H1 (cell line): ENCODE measurements around the gene TTC22. TPM values are rescaled to one million over a fixed set of nuclear protein-coding genes. Genes with fewer than 3 reads are reported as not detected.

Experiments used
- CTCF ChIA-PET: fragments of 300-600 bp; sonication (Branson Sonifier 250); formaldehyde crosslinking; loops from one replicate; lab custom pipeline; 2021; ENCODE audit not compliant: partially characterized antibody; lab: Charles Lee
- POLR2A ChIA-PET: fragments of 300-600 bp; sonication (Branson Sonifier 250); formaldehyde crosslinking; loops from one replicate; lab custom pipeline; 2021; ENCODE audit warnings: inconsistent platforms; ENCODE audit not compliant: partially characterized antibody; lab: Charles Lee
- DNase-seq, 2 experiments: peaks; one replicate each; pipeline versions ENCODE4 v3.0.0 to v3.0.0-alpha.2; 2010 to 2022; ENCODE audit warnings: low spot score in 2 of 2, low read depth in 1 of 2, mixed read lengths in 1 of 2
- FAIRE-seq: peaks from 2 replicates; lab custom pipeline; 2011; peaks lifted over from hg19 to GRCh38; lab: Jason Lieb, UNC
- H2AFZ ChIP-seq: 2 replicates; pipeline ENCODE4 v1.8.1; 2012; ENCODE audit warnings: low read length, inconsistent platforms
- H2AK5ac ChIP-seq: 2 replicates; pipeline ENCODE4 v1.6.1; 2013; ENCODE audit warnings: low read depth, low read length
- H2BK120ac ChIP-seq: replicated peaks from 2 replicates; pipeline ENCODE3; 2013; ENCODE audit warnings: low read depth, low read length, inconsistent platforms
- H2BK12ac ChIP-seq: 2 replicates; pipeline ENCODE4 v1.6.1; 2013; ENCODE audit warnings: low read depth, low read length
- H2BK15ac ChIP-seq: 2 replicates; pipeline ENCODE4 v1.6.1; 2013; ENCODE audit warnings: low read length
- H2BK20ac ChIP-seq: 2 replicates; pipeline ENCODE4 v1.6.1; 2013; ENCODE audit warnings: low read length
- H2BK5ac ChIP-seq: 2 replicates; pipeline ENCODE4 v1.6.1; 2013; ENCODE audit warnings: low read depth, low read length
- H3K14ac ChIP-seq: 2 replicates; pipeline ENCODE4 v1.6.1; 2013; ENCODE audit warnings: inconsistent platforms; ENCODE audit not compliant: insufficient read length
- H3K18ac ChIP-seq: 2 replicates; pipeline ENCODE4 v1.6.1; 2013; ENCODE audit warnings: low read length; ENCODE audit errors: extremely low read depth
- H3K23ac ChIP-seq: 2 replicates; pipeline ENCODE4 v1.6.1; 2013; ENCODE audit warnings: inconsistent platforms; ENCODE audit not compliant: insufficient read length
- H3K23me2 ChIP-seq: 2 replicates; pipeline ENCODE4 v1.6.1; 2013; ENCODE audit warnings: low read depth, low read length
- H3K27ac ChIP-seq: 2 replicates; pipeline ENCODE4 v1.6.1; 2011; ENCODE audit warnings: low read depth, low read length, inconsistent platforms
- H3K27me3 ChIP-seq, 4 experiments: replicated peaks in 1 of 4; 1 replicate in 1 of 4; 2 replicates in 3 of 4; pipeline versions ENCODE4 v1.6.1 to v1.8.1; 2011 to 2013; ENCODE audit warnings: low read length in 3 of 4, mild to moderate bottlenecking in 3 of 4, inconsistent platforms in 2 of 4, mixed read lengths in 2 of 4, moderate library complexity in 1 of 4; ENCODE audit not compliant: control insufficient read depth in 3 of 4, insufficient read depth in 3 of 4; ENCODE audit errors: extremely low read depth in 1 of 4
- H3K36me3 ChIP-seq, 4 experiments: 2 replicates each; pipeline versions ENCODE4 v1.6.1 to v1.8.1; 2011 to 2013; ENCODE audit warnings: mild to moderate bottlenecking in 4 of 4, low read length in 3 of 4, moderate library complexity in 2 of 4, control low read depth in 1 of 4, inconsistent platforms in 1 of 4; ENCODE audit not compliant: insufficient read depth in 4 of 4, control insufficient read depth in 2 of 4
- H3K4ac ChIP-seq: replicated peaks from 2 replicates; pipeline ENCODE3; 2013; ENCODE audit warnings: low read length, low read depth, mixed read lengths, inconsistent platforms; ENCODE audit not compliant: insufficient read length
- H3K4me1 ChIP-seq, 4 experiments: replicated peaks in 1 of 4; 1 replicate in 1 of 4; 2 replicates in 3 of 4; pipeline versions ENCODE4 v1.6.1 to v1.8.1; 2011 to 2013; ENCODE audit warnings: low read length in 3 of 4, inconsistent platforms in 2 of 4, mixed read lengths in 1 of 4; ENCODE audit not compliant: insufficient read depth in 4 of 4, control insufficient read depth in 3 of 4
- H3K4me2 ChIP-seq, 2 experiments: 2 replicates each; pipeline versions ENCODE4 v1.6.1 to v1.8.1; 2011 to 2013; ENCODE audit warnings: low read depth in 2 of 2, low read length in 2 of 2, control low read depth in 1 of 2, inconsistent platforms in 1 of 2, mild to moderate bottlenecking in 1 of 2; ENCODE audit not compliant: insufficient read depth in 1 of 2
- H3K4me3 ChIP-seq, 4 experiments: fragments of 200-600, 300-600 bp in 1 of 4; sonication (generic), shearing (Covaris generic), sonication (Bioruptor Twin) in 1 of 4; 2 replicates each; pipeline versions ENCODE4 v1.5.1 to v1.8.1; 2011 to 2016; ENCODE audit warnings: low read length in 4 of 4, low read depth in 3 of 4, control low read depth in 2 of 4, inconsistent platforms in 2 of 4, mild to moderate bottlenecking in 2 of 4, mixed read lengths in 1 of 4, moderate library complexity in 1 of 4; ENCODE audit not compliant: insufficient read depth in 2 of 4; ENCODE audit errors: extremely low read depth in 1 of 4
- H3K56ac ChIP-seq: replicated peaks from 2 replicates; pipeline ENCODE3; 2013; ENCODE audit warnings: low read depth, mild to moderate bottlenecking, mixed read lengths, low read length, inconsistent platforms; ENCODE audit not compliant: insufficient read length
- H3K79me1 ChIP-seq: 2 replicates; pipeline ENCODE4 v1.6.1; 2013; ENCODE audit warnings: low read depth, low read length, control low read depth
- H3K79me2 ChIP-seq, 2 experiments: 2 replicates each; pipeline versions ENCODE4 v1.6.1 to v1.8.1; 2012 to 2013; ENCODE audit warnings: low read length in 2 of 2, mild to moderate bottlenecking in 2 of 2, inconsistent platforms in 1 of 2; ENCODE audit not compliant: insufficient read depth in 2 of 2, control insufficient read depth in 1 of 2
- H3K9ac ChIP-seq, 4 experiments: replicated peaks in 1 of 4; 1 replicate in 1 of 4; 2 replicates in 3 of 4; pipeline versions ENCODE4 v1.6.1 to v1.8.1; 2011 to 2013; ENCODE audit warnings: low read depth in 3 of 4, low read length in 3 of 4, control low read depth in 2 of 4, mild to moderate bottlenecking in 2 of 4, moderate library complexity in 2 of 4, inconsistent platforms in 1 of 4; ENCODE audit errors: extremely low read depth in 1 of 4
- H3K9me3 ChIP-seq, 2 experiments: 2 replicates each; pipeline versions ENCODE4 v1.6.1 to v1.8.1; 2012 to 2013; ENCODE audit warnings: mild to moderate bottlenecking in 2 of 2, moderate library complexity in 2 of 2, control low read depth in 1 of 2, inconsistent platforms in 1 of 2, low read depth in 1 of 2, low read length in 1 of 2, mixed read lengths in 1 of 2; ENCODE audit not compliant: insufficient read depth in 2 of 2
- H4K20me1 ChIP-seq, 2 experiments: replicated peaks in 1 of 2; 2 replicates each; pipeline versions ENCODE3 to v1.8.1; 2011 to 2013; ENCODE audit warnings: inconsistent platforms in 2 of 2, low read length in 2 of 2, mild to moderate bottlenecking in 1 of 2; ENCODE audit not compliant: insufficient read depth in 2 of 2, control insufficient read depth in 1 of 2
- H4K5ac ChIP-seq: 2 replicates; pipeline ENCODE4 v1.6.1; 2013; ENCODE audit warnings: low read length, low read depth, mixed read lengths, inconsistent platforms; ENCODE audit not compliant: insufficient read length
- H4K8ac ChIP-seq: 2 replicates; pipeline ENCODE4 v1.8.0; 2013; ENCODE audit warnings: mild to moderate bottlenecking, moderate library complexity, low read length, inconsistent platforms; ENCODE audit not compliant: insufficient read depth; ENCODE audit errors: extremely low read depth
- H4K91ac ChIP-seq: replicated peaks from 2 replicates; pipeline ENCODE3; 2013; ENCODE audit warnings: low read length, mixed read lengths, inconsistent platforms; ENCODE audit not compliant: insufficient read length
- CTBP2 ChIP-seq: IDR thresholded peaks from 2 replicates; pipeline ENCODE4 v1.7.0; 2011; ENCODE audit warnings: borderline replicate concordance, mild to moderate bottlenecking, moderate library complexity, mixed read lengths, low read length; ENCODE audit not compliant: insufficient read depth, insufficient read length
- RFX5 ChIP-seq: IDR thresholded peaks from 2 replicates; pipeline ENCODE4 v1.6.1; 2011; ENCODE audit warnings: low read depth, low read length, improper control_type of control experiment, borderline replicate concordance
- RXRA ChIP-seq: IDR thresholded peaks from 2 replicates; pipeline ENCODE4 v1.6.1; 2011; ENCODE audit warnings: low read depth, mild to moderate bottlenecking, low read length, moderate library complexity; ENCODE audit not compliant: insufficient read depth
- WGBS, 2 experiments: shearing (Covaris generic) in 1 of 2; methylation state at CpG; one replicate each; pipeline versions ENCODE4 v1.1.6 to v1.1.7; 2013 to 2015; ENCODE audit warnings: low lambda C conversion rate in 2 of 2, mixed read lengths in 2 of 2, inconsistent platforms in 1 of 2, low coverage in 1 of 2, missing lambda C conversion rate in 1 of 2; ENCODE audit not compliant: insufficient replicate concordance in 2 of 2, insufficient coverage in 1 of 2, insufficient read length in 1 of 2; ENCODE audit errors: extremely low coverage in 1 of 2, missing lambda C conversion rate in 1 of 2; 5-methylcytosine and 5-hydroxymethylcytosine counted together
- polyA plus RNA-seq, 7 experiments: library from polyadenylated mRNA; depleted of rRNA in 3 of 7; stranded (reverse) in 5 of 7; unstranded in 2 of 7; fragments of >200 nt in 5 of 7; fragments of 200-250 nt in 2 of 7; gene quantifications; 1 replicate in 5 of 7; 2 replicates in 1 of 7; 4 replicates in 1 of 7; pipeline versions ENCODE4 v1.2.1 to v1.2.3, GENCODE V29; 2011 to 2013; ENCODE audit warnings: missing spikeins in 2 of 7, mixed read lengths in 2 of 7
- total RNA-seq: library from RNA; stranded (reverse); fragmentation: NEBNext Ultra II Directional; extraction: Animal tissue kit (Norgen Biotek cat#: 25700); gene quantifications from 2 replicates; pipeline ENCODE4 v1.2.1, GENCODE V29; 2021

The TTC22 gene
- total and polyA plus RNA-seq, 2 of the 8 experiments (the other 6 are each of a cell fraction or from before 2014, with no cell fraction given) = 1.00 to 1.6 TPM

- Histone ChIP-seq H4K91ac (no peak overlapping the region), H2BK20ac (no peak overlapping the region; the same call in 1 of the 2 replicates), H3K4me2 (no peak overlapping the region), H3K18ac (no peak overlapping the region), H3K79me1 (no peaks in the 10 kb centered on the region; the same call in 1 of the 2 replicates), H3K14ac (no peak overlapping the region), H4K8ac (no peak overlapping the region), H3K9me3 (peaks cover 0 to 5% of the 10 kb centered on the region in 2 experiments; a peak in 2 of 4 replicates), H3K79me2 (no peaks in the 10 kb centered on the region), H4K5ac (no peak overlapping the region), H2BK12ac (no peak overlapping the region), H3K27me3 (peaks cover 5 to 22% (median 16%) of the 10 kb centered on the region in 4 experiments; a peak in 6 of 7 replicates), H3K36me3 (no peaks in the 10 kb centered on the region), H4K20me1 (no peaks in the 10 kb centered on the region), H3K23me2 (peaks cover 3% of the 10 kb centered on the region; the same call in 1 of the 2 replicates), H2AFZ (no peak overlapping the region), H2BK15ac (no peak overlapping the region), H3K23ac (no peak overlapping the region), H3K4ac (no peak overlapping the region), H2BK120ac (no peak overlapping the region), H3K27ac (no peak overlapping the region), H3K9ac (no peak overlapping the region), H2AK5ac (no peak overlapping the region), H2BK5ac (no peak overlapping the region), H3K4me1 (peaks cover 8 to 16% (median 12%) of the 10 kb centered on the region in 4 experiments), H3K56ac (no peak overlapping the region), H3K4me3 (no peak overlapping the region)
- DNase-seq (no peak), FAIRE-seq (no peak)
- ChIA-PET POLR2A (no interaction called here), CTCF (interaction anchor here (0.6 to 1.9 kb wide), 5 partner anchors 12 to 53 kb away, joined by 3 to 4 read pairs (median 3); no protein-coding TSS in a partner anchor)
- WGBS, 2 experiments = 85% methylated on average over 2 of the region's 2 CpGs; no CpG with 5 or more reads in 1 of the 2 experiments
- TF ChIP-seq RXRA (no peak), CTBP2 (no peak), RFX5 (no peak)
These were observed 4.2 kb downstream of the TTC22 start for GRCh38 chr1:54796902-54797301.
